GM18526 (cell line): ENCODE data around the gene NDST1.

ENCODE experiments used
- POLR2A ChIP-seq: IDR thresholded peaks from 3 replicates; pipeline ENCODE4 v1.6.1; 2011; ENCODE audit not compliant: insufficient read length; ENCODE audit errors: extremely low read depth

NDST1 gene

GRCh38 chr5:150600616-150601490, 92.9 kb downstream of the NDST1 start:
- TF ChIP-seq POLR2A: no peak

GRCh38 chr5:150601491-150602345, 93.8 kb downstream of the NDST1 start:
- no peak for TF ChIP-seq POLR2A

DNA sequence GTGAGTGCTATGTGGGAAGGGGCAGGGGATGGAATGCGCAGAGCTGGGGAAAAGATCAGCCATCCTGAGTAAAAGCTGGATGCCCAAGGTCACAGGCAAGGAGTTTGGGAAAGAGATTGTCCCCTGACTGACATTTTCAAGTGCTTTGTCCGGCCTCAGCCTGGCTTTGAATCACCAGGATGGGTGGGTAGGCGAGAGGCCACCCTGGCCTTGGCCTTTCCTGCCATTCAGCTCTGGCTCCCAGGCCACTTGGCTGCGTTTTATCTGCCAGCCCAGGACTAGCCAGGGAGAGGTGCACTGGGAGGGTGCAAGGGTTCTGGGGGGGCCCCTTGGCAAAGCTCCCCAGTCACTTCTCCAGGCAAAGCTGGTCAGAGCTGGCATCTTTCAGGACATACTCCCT, 95.1 kb downstream of the NDST1 start:
- no peak for TF ChIP-seq POLR2A

DNA sequence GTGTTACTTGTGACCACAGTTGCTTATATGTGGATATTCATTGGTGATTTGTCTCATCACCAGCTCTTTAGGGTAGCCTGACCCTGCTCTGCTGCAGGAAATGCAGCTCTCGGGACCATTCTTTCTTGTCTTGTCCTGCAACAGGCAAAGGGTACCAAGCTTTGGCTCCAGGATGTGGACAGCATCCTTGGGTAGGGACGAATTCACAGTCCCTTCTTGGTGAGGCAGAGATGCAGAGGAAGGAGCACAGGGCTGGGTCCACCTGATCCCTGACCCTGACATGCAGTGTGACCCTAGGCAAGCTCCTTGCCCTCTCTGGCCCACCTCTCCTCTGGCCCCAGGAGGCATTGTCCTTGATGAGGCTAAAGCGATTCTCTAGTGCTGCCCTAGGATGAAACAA, 95.6 kb downstream of the NDST1 start:
- no peak for TF ChIP-seq POLR2A

- no peak for TF ChIP-seq POLR2A
Measured at GRCh38 chr5:150604010-150604409, 96.1 kb downstream of the NDST1 start.

DNA sequence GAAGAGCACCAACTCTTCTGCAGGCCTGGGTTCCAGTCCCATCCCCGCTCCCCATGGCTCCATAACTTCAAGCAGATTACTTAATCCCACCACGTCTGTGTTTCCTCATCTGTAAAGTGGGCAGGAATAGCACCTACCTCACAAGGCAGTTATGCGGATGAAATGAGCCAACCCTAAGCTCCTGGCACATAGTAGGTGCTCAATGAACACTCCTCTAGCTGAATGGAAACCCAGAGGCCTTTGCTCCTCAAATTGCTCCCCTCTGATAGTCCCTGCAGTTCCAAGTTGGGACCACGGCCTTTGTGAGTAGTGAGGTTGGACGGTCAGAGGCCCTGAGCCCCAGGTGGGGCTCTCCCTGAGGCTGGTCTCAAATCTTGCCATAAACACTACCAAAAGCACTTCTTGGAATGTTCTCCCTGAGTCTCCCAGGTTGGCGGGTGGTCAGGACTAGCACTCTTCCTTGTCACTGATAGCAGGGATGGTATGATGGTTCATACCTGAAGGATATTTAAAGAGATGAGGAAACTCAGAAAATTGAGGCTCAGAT, 97.0 kb downstream of the NDST1 start:
- no peak for TF ChIP-seq POLR2A

DNA sequence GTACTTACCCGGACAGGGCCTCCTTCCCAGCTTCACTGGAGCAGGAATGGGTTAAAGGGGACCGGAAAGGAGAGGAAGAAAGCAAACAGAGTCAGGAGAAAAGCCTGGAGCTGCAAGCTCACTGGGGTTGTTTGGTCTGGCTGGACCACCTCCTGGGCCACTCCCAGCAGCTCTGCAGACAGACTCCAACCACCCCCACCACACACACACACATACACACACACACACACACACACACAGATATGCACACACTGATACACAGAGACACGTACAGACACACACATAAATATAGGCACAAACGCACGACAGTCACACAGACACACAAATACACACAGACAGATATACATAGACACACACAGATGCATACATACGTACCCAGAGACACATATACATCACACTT, 97.6 kb downstream of the NDST1 start:
- TF ChIP-seq POLR2A: no peak

DNA sequence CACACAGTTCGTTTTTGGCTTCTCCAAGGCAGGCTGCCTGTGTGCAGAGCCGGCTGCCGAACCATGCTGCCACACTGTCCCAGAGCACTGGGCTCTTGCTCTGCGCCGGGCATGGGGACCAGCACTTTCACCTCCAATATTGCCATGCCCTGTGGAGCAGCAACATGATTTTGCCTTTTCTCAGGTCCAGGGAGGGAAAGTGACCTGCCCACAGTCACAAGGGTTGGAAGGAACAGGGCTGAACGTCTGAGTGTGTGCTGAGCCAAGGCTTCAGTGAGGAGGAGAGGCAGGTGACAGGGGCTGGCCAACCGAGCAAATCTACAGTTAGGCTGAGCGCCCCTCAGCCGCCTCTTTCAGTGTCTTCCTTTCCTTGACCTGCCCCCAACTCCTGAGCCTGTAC, 98.5 kb downstream of the NDST1 start:
- TF ChIP-seq POLR2A: no peak

- TF ChIP-seq POLR2A: no peak
Measured at GRCh38 chr5:150607105-150607504, 99.2 kb downstream of the NDST1 start.
